Astrocyte of the cerebellum (primary cell): Measurements from ENCODE around the gene RAPGEF2.

Source experiments
- DNase-seq: peaks from one replicate; pipeline ENCODE4 v3.0.0-alpha.2; 2011; ENCODE audit warnings: low read depth
- H3K4me3 ChIP-seq: 2 replicates; pipeline ENCODE4 v1.5.1; 2011; ENCODE audit warnings: mild to moderate bottlenecking, low read depth, low read length, moderate library complexity
- in situ Hi-C: cut with HindIII; loops from 2 replicates; pipeline ENCODE4 v1.10.0; 2017; ENCODE audit warnings: low sequenced_read_pairs
- TF ChIP-seq, protein P1 (sequence below): IDR thresholded peaks from 2 replicates; pipeline ENCODE4 v1.5.1; 2012; ENCODE audit warnings: low read length, low read depth, moderate library complexity, mild to moderate bottlenecking; ENCODE audit errors: missing control alignments

RAPGEF2 gene

DNA sequence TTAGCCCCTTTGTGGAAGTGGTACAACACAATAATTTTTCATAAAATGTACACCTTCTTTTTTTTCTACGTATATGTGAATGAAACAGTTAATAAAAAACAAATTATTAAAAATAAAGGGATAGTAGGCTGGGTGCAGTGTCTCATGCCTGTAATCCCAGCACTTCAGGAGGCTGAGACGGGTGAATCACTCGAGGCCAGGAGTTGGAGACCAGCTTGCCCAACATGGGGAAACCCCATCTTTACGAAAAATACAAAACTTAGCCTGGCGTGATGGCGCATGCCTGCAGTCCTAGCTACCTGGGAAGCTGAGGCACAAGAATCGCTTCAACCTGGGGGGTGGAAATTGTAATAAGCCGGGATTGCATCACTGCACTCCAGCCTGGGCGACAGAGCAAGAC, 244.9 kb downstream of the RAPGEF2 start:
- TF ChIP-seq, protein P1, sequence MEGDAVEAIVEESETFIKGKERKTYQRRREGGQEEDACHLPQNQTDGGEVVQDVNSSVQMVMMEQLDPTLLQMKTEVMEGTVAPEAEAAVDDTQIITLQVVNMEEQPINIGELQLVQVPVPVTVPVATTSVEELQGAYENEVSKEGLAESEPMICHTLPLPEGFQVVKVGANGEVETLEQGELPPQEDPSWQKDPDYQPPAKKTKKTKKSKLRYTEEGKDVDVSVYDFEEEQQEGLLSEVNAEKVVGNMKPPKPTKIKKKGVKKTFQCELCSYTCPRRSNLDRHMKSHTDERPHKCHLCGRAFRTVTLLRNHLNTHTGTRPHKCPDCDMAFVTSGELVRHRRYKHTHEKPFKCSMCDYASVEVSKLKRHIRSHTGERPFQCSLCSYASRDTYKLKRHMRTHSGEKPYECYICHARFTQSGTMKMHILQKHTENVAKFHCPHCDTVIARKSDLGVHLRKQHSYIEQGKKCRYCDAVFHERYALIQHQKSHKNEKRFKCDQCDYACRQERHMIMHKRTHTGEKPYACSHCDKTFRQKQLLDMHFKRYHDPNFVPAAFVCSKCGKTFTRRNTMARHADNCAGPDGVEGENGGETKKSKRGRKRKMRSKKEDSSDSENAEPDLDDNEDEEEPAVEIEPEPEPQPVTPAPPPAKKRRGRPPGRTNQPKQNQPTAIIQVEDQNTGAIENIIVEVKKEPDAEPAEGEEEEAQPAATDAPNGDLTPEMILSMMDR: no peak
- H3K4me3 ChIP-seq: no peak overlapping the region
- DNase-seq: no peak
- in situ Hi-C loops: no loop called here

- in situ Hi-C loops: no loop called here
- TF ChIP-seq, protein P1: no peak
These were observed 246.5 kb downstream of the RAPGEF2 start for GRCh38 chr4:159349332-159349731.

GRCh38 chr4:159352609-159353008, 249.7 kb downstream of the RAPGEF2 start:
- in situ Hi-C loops: loop anchor here (5.0 kb wide), 1 partner anchor 70 kb away; no protein-coding TSS in a partner anchor
- no peak for DNase-seq
- no peak overlapping the region for H3K4me3 ChIP-seq
- TF ChIP-seq, protein P1: no peak

More at GRCh38 chr4:159349332-159349731, 246.5 kb downstream of the RAPGEF2 start:
- H3K4me3 ChIP-seq: no peak overlapping the region
- no peak for DNase-seq

DNA sequence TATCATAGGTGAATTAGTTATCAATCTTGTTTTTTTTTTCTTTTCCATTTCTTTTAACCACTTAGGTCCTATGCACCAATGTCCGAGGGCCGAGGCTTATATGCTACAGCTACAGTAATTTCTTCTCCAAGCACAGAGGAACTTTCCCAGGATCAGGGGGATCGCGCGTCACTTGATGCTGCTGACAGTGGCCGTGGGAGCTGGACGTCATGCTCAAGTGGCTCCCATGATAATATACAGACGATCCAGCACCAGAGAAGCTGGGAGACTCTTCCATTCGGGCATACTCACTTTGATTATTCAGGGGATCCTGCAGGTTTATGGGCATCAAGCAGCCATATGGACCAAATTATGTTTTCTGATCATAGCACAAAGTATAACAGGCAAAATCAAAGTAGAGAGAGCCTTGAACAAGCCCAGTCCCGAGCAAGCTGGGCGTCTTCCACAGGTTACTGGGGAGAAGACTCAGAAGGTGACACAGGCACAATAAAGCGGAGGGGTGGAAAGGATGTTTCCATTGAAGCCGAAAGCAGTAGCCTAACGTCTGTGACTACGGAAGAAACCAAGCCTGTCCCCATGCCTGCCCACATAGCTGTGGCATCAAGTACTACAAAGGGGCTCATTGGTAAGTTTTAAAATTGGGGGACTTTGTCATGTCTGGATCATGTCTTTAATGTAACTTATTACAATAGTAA, 250.7 kb downstream of the RAPGEF2 start:
- H3K4me3 ChIP-seq: no peak overlapping the region
- TF ChIP-seq, protein P1: no peak
- in situ Hi-C loops: loop anchor here (5.0 kb wide), 1 partner anchor 71 kb away; no protein-coding TSS in a partner anchor
- DNase-seq: no peak

DNA sequence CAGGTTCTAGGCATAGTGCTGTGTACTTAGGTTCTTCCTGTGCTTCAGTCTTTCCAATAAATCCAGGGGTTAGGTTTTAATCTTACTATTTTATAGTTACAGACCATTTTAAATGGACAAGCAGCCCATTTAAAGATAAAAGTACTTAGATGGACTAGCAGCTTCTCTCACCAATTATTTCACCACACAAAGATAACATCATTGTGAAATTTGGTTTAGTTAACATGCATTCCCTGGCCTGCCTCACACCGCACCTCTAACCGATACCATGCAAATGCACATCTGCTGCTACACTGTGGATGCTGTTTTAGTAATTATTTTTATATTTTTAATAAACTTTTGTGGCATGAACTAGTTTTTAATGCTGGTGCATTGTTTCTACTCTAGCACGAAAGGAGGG, 252.6 kb downstream of the RAPGEF2 start:
- H3K4me3 ChIP-seq: no peak overlapping the region
- TF ChIP-seq, protein P1: no peak
- in situ Hi-C loops: no loop called here
- DNase-seq: no peak

DNA sequence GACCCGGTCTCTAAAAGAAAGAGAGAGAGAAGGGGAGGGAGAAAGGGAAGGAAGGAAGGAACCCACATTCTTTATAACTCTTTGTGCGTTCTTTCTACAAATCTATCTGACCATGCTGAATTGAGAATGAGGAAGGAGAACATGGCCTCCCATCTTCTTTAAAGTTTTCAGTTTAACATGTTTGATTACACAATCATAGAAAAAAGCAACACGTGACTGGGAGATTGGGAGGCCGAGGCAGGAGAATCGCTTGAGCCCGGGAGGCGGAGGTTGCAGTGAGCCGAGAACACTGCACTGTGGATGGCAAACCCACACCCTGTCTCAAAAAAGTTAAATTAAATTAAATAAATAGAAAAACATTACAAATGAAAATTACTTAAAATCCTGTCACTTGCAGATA, 254.5 kb downstream of the RAPGEF2 start:
- in situ Hi-C loops: no loop called here
- TF ChIP-seq, protein P1: no peak
- H3K4me3 ChIP-seq: no peak overlapping the region
- no peak for DNase-seq
